Measurements from ENCODE around the gene ACP7.
A peak's percentile ranks its signal among the peaks of the same experiment; 100 is the strongest.
"Not testable (repeated sequence)": the region's sequence is repeated elsewhere in the genome, so short reads cannot be mapped to it uniquely, and the experiment has no call there.

Gene ACP7, protein sequence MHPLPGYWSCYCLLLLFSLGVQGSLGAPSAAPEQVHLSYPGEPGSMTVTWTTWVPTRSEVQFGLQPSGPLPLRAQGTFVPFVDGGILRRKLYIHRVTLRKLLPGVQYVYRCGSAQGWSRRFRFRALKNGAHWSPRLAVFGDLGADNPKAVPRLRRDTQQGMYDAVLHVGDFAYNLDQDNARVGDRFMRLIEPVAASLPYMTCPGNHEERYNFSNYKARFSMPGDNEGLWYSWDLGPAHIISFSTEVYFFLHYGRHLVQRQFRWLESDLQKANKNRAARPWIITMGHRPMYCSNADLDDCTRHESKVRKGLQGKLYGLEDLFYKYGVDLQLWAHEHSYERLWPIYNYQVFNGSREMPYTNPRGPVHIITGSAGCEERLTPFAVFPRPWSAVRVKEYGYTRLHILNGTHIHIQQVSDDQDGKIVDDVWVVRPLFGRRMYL

DNA sequence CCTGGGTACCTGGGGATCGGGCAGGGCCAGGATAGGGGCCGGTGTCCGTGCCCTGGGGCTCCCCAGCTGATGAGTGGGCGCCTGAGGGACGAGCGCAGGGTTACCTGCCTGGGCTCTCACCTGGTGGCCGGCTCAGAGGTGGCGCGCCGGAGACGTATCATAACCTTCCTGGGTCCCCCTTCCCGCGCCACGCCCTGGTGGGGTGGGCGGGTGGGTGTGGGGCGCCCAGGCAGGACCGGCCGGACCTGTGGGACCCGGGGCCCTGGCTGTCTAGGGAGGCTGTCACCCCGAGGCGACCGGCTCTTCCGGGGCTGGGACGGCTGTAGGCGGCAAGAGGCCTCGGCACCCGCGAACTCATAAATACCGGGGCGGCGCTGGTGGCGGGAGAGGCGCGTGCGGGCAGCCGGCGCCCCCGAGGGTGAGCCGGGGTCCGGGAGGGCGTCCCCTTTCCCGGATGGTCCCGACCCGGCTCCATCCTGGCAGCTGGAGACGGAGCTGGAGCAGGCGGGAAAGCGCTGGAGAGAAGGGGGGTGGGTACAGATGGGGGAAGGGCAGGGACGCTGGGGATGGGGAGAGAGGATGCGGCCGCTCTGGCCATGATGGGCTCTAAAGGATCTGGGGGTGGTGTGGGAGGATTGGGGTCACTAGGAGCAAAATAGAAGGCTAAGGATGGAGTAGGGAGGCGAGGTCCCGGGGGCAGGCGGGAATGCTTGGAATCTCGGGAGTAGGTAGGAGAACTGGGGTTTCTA lies at the start of gene ACP7:
ACP7 (plus strand) TSS at position 386 of the 749 bp plus-strand sequence. CDS start 902 bp downstream, outside the sequence.
- peak; percentile 18 for DNase-seq

DNA sequence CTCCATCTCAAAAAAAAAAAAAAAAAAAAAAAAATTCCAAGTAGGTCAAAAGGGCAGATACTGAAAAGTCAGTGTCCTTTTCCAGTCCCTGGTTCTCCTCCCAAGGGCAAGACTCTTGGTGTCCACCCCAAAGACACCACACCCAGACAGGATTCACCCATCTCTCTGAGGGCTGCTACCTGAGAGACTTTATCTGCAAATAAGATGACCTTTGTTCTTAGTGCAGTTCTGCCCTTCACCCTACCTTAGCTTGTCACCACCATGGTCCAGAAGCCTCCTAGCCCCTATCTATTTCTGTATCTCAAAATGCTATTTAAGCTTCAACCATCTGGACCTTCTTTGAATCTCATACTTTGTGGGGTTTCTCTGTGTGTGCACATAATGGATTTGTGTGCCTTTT lies 47.6 kb upstream of the ACP7 start:
- no peak for DNase-seq

DNA sequence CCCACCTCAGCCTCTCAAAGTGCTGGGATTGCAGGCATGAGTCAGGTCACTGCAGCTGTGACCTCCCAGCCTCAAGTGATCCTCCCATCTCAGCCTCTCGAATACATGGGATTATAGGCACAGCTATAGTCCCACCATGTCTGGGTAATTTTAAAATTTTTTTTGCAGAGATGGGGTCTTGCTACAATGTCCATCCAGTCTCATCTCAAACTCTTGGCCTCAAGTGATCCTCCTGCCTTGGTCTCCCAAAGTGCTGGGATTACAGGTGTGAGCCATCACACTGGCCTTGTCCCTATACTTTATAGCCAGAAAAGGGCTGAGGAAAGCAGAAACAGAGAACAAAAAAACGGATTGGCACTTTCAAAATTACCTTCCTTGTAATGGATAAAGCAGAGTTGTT lies 47.0 kb upstream of the ACP7 start:
- no peak for DNase-seq

DNA sequence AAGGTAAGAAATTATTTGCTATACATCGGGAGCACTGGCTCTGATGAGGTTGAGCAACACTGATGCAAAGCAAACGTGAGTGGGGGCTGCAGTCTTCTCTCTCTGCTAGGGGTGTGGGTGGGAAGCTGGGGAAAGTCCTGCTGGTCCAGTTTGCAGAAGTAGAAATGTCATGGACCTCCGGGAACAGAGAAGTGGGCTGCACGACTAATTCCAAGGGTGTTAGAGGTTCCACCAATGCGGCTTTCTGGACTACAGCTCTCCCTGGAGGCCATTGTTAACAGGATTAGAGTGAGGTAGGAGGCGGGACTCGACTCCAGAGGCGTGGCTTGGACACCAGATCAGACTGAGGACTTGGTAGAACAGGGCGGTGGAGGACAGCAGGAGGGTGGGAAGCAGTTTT lies 46.1 kb upstream of the ACP7 start:
- no peak for DNase-seq

DNA sequence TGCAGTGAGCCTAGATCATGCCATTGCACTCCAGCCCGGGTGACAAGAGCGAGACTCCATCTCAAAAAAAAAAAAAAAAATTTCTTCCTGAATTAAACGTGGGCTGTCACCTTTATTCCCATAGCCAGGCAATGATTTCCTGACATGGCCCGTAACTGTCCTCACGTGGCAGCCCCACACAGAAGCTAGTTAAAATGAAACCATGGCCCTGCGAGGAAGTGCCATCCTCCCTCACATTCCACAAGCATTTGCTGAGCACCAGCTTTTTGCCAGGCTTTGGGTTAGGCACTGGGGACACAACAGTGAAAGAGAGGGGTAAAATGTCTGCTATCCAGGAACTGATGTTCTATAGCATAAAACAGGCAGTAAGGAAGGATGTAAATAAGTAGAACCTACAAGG lies 38.7 kb upstream of the ACP7 start:
- DNase-seq: no peak

DNA sequence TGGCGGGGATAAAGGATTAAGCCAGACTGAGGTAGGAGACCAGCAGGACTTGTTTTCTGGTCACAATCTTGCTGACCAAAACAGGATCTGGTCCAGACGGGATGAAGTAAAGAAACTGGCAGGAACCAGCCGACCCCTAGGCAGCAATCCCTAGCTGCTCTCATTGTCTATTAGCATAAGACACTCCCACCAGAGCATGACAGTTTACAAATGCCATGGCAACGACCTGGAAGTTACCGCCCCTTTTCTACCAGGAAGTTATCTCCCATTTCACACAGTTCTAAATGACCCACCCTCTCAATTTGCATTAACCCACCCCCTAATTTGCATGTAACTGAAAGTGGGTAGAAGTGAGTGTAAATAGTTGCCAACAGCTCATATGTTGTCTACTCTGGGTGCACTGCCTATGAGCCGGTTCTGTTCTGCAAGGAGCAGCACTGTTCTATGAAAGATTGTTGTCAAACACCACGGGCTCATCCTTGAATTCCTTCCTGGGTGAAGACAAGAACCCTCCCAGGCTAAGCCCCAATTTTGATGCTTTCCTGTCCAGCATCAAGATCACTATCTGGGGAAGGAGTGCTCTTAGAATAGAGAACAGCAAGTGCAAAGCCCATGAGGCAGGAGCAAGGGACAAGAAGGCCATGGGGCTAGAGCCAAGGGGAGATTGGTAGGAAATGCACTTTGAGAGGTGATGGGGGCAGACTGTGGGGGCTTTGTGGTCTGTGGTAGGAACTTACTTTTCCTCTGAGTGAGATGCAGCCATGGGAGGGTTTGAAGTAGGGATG lies 37.9 kb upstream of the ACP7 start:
- no peak for DNase-seq

DNA sequence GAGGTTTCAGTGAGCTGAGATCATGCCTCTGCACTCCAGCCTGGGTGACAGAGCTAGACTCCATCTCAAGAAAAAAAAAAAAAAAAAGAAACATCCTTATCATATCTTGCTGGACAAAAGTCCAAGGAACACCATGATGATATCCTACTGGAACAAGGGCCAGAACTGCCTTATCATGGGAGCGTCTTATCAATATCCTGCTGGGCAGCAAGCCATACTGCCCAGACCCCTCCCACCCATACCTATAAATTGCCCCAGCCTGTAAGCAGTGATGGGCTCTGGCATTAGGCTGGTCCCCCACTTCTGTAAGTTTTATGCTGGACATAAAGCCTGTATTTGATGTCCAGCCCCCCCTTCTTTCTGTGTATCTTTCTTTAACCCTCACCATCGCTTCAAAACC lies 37.1 kb upstream of the ACP7 start:
- no peak for DNase-seq

GRCh38 chr19:39052243-39052746 lies 31.9 kb upstream of the ACP7 start:
- peak; percentile 68 for DNase-seq

DNA sequence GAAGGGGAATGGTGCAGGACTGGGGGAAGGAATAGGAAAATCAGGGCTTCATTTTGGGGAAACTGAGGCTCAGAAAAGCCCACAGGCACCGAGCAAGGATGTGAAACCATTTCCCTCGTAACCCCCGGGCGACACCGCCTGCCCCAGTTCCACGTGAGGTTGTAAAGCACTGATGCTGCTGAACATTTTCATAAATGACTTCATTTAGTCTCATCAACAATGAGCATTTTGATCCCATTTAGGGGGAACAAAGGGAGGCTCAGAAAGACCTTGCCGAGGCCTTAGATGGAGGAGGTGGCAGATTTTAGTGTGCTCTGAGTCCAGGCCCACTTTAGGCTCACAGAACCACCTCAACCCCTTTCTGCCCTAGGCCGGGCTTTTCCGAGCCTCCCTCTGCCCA lies 31.3 kb upstream of the ACP7 start:
- no peak for DNase-seq

GRCh38 chr19:39053276-39054090 lies 30.7 kb upstream of the ACP7 start:
- DNase-seq: no peak

DNA sequence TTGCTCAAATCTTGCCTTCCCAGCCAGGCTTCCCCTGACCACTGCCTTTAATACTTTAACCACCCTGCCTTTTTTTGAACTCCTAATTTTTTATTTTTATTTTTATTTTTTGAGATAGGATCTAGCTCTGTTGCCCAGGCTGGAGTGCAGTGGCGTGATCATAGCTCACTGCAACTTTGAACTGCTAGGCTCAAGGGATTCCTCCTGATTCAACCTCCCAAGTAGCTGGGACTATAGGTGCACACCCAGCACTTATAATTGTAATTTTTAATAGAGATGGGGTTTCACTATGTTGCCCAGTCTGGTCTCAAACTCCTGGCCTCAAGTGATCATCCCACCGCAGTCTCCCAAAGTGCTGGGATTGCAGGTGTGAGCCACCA lies 30.1 kb upstream of the ACP7 start:
- DNase-seq: no peak

GRCh38 chr19:39057615-39058014 lies 26.6 kb upstream of the ACP7 start:
- no peak for DNase-seq

DNA sequence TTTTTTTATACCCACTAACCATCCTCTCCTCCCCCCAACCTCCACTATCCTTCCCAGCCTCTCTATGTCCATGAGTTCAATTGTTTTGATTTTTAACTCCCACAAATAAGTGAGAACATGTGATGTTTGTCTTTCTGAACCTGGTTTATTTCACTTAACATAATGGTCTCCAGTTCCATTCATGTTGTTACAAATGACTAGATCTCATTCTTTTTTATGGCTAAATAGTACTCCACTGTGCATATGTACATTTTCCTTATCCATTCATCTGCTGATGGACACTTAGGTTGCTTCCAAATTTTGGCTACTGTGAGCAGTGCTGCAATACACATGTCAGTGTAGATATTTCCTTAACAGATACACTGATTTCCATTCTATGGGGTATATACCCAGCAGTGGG lies 24.9 kb upstream of the ACP7 start:
- no peak for DNase-seq

- no peak for DNase-seq
Observed at GRCh38 chr19:39060171-39060570, 24.0 kb upstream of the ACP7 start.

DNA sequence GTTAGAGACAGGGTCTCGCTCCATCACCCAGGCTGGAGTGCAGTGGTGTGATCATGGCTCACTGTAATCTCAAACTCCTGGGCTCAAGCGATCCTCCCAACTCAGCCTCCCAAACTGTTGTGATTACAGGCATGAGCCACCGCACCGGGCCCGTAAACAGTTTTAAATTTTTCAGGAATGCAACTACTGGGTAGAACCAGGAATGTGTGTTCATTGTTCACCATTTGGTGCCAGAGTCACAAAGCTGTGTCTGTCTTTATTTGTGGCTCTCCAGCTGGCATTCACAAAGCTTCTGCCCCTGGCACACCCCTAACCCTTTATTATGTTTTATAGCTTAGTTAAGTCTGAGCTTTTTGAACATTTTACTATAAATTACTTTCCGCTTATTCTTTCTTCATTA lies 19.8 kb upstream of the ACP7 start:
- DNase-seq: no peak

DNA sequence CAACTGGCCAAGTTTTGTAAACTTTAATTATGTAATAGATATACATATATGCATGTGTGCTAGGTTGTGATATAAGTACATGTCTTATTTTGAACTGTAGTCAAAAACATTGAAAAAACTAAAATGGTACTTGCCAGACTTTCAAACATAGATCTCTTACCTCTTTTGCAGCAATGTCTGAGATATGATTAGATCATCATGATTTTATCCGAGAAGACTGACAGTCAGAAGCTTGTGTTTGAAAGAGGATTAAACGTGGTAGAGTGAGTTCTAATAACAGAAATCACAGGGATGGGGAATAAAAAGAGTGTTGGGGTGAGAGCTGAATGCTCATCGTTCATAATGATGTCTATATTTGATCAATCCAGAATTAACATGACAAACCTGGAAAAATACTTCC lies 18.2 kb upstream of the ACP7 start:
- DNase-seq: no peak

DNA sequence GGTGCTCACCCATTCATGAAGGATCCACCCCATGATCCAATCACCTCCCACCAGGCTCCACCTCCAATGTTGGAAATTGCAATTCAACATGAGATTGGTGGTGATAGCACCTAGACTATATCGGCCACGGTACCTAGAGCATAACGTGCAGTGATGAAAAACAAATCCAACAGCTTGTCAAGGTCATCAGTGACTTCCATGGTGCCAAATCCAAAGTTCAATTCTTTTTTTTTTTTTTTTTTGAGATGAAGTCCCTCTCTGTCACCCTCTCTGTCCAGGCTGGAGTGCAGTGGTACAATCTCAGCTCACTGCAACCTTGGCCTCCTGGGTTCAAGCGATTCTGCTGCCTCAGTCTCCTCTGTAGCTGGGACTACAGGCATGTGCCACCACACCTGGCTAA lies 17.1 kb upstream of the ACP7 start:
- DNase-seq: no peak

DNA sequence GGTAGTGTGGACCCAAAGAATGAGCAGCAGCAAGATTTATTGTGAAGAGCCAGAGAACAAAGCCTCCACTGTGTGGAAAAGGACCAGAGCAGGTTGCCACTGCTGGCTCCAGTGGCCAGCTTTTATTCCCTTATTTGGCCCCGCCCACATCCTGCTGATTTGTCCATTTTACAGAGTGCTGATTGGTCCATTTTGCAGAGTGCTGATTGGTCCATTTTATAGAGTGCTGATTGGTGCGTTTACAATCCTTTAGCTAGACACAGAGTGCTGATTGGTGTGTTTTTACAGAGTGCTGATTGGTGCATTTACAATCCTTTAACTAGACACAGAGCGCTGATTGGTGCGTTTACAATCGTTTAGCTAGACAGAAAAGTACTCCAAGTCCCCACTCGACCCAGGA lies 15.9 kb upstream of the ACP7 start:
- not testable (repeated sequence) for DNase-seq

- no peak for DNase-seq
Observed at GRCh38 chr19:39070888-39071287, 13.3 kb upstream of the ACP7 start.

DNA sequence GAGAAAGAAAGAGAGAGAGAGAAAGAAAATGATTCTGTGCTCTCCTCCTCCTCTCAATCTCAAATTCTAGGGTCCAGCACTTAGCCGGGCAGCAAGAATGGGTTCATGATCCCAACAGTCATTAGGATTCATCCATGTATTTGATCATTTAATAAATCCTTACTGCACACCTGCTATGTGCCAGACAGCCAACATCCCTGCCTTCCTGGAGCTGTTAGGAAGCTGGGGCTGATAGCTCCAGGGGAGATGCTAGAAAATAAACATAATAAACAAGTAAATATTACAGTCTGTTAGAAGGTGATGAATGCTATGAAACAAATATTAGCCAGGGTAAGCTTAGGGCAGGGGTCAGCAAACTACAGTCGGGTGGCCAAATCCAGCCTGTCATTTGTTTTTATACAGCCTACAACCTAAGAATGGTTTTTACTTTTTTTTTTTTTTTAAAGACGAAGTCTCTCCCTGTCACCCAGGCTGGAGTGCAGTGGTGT lies 9.9 kb upstream of the ACP7 start:
- DNase-seq: no peak

DNA sequence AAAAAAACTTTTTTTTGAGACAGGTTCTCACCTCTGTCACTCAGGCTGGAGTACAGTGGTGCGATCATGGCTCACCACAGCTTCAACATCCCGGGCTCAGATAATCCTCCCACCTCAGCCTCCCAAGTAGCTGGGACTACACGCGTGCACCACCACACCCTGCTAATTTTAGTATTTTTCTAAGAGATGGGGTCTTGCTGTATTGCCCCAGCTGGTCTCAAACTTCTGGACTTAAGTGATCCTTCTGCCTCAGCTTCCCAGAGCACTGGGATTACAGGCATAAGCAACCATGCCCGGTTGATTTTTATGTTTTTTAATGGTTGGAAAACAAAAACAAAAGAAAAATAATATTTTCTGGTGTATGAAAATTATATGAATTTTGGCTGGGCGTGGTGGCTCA lies 9.2 kb upstream of the ACP7 start:
- DNase-seq: no peak

- no peak for DNase-seq
Observed at GRCh38 chr19:39077323-39077722, 6.8 kb upstream of the ACP7 start.

Data from activated CD4-positive, alpha-beta T cell treated with anti-CD3 and anti-CD28 coated beads, Interleukin-2, amount 50 U/mL, for 1 hour (primary cell).